Activated CD4-positive, alpha-beta memory T cell treated with anti-CD3 and anti-CD28 coated beads for 36 hours (primary cell): Measurements from ENCODE around the gene NUDT2. TPM values are rescaled to one million over a fixed set of nuclear protein-coding genes. Genes with fewer than 3 reads are reported as not detected.
"Not testable (repeated sequence)": the region's sequence is repeated elsewhere in the genome, so short reads cannot be mapped to it uniquely, and the experiment has no call there.

ENCODE experiments used
- CTCF ChIA-PET: fragments of 350-600 bp; sonication (Branson Sonifier 250); formaldehyde crosslinking; loops from one replicate; lab custom pipeline; 2021; ENCODE audit warnings: antibody characterized with exemption, inconsistent platforms; lab: Charles Lee
- POLR2A ChIA-PET: fragments of 350-600 bp; sonication (Branson Sonifier 250); formaldehyde crosslinking; loops from one replicate; lab custom pipeline; 2021; ENCODE audit warnings: antibody characterized with exemption; lab: Charles Lee
- DNase-seq: peaks from one replicate; pipeline ENCODE4 v3.0.0-alpha.2; 2020
- H3K27ac Mint-ChIP-seq: one replicate; pipeline ENCODE4 v1.8.0; 2021; ENCODE audit warnings: mixed read lengths
- H3K27me3 Mint-ChIP-seq: one replicate; pipeline ENCODE4 v1.8.0; 2021; ENCODE audit warnings: mixed read lengths
- H3K36me3 Mint-ChIP-seq: one replicate; pipeline ENCODE4 v1.8.0; 2021; ENCODE audit warnings: mixed read lengths
- H3K4me1 Mint-ChIP-seq: one replicate; pipeline ENCODE4 v1.8.0; 2021; ENCODE audit warnings: low read depth, mixed read lengths
- H3K4me3 Mint-ChIP-seq: one replicate; pipeline ENCODE4 v1.8.0; 2021; ENCODE audit warnings: mild to moderate bottlenecking, mixed read lengths
- H3K9me3 Mint-ChIP-seq: one replicate; pipeline ENCODE4 v1.8.0; 2021; ENCODE audit warnings: mixed read lengths
- intact Hi-C: fragments of 100-400 bp; cut with micrococcal nuclease; formaldehyde crosslinking; loops from one replicate; pipeline ENCODE4 v1.15.1; 2023
- total RNA-seq, 2 experiments: library from RNA; stranded (reverse); gene quantifications; one replicate each; pipeline ENCODE4 v1.2.3, GENCODE V29; 2021

NUDT2 gene
- total RNA-seq, 2 experiments from 2014 or later, result 42.4 to 43.3 TPM

DNA sequence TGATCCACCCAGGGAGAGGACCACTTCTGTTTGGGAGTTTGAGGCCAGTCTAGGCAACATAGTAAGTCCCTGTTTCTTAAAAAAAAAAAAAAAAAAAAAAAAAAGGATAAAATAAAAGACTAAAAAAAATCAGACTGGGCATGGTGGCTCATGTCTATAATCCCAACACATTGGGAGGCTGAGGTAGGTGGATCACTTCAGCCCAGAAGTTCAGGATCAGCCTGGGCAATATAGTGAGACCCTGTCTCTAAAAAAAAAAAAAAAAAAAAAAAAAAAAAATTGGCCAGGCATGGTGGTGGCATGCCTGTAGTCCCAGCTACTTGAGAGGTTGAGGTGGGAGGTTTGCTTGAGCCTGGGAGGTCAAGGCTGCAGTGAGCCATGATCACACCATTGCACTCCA lies 8.7 kb downstream of the NUDT2 start:
- H3K27me3 Mint-ChIP-seq, POLR2A ChIA-PET, DNase-seq, intact Hi-C loops, H3K27ac Mint-ChIP-seq, CTCF ChIA-PET, H3K9me3 Mint-ChIP-seq, H3K4me3 Mint-ChIP-seq: not testable (repeated sequence)
- peaks cover 17% of the 10 kb centered on the region for H3K4me1 Mint-ChIP-seq
- peaks cover 24% of the 10 kb centered on the region for H3K36me3 Mint-ChIP-seq

DNA sequence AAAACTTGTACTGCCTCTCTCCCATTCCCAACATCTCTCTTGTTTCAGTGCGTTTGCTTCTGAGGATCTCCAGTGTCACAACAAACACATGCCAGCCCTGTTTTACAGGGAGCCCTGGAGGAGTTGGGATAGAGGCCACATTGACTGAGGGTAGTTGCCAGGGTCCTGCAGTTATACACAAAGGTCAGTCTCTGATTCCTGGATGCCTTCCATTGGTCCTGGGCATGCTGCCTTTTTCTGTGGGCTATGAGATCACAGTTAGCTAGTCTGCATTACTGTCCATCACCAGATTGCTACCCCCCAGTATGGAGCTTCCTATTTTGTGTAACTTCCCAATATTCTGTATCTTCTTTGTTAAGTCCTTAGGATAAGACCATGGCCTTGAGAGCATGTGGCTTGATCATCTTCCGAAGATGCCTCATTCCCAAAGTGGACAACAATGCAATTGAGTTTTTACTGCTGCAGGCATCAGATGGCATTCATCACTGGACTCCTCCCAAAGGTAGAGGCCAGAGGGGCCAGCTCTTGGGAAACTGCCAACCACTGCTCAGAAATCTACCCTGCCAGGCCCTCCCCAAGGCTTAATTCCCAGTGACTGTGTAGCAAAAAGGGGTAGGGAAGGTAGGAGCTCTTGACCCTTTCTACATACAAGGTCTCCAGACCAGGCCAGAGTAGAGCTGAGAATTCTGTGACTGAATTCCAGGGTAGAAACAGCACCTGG lies 9.5 kb downstream of the NUDT2 start:
- Mint-ChIP-seq H3K4me3 (no peak overlapping the region), H3K4me1 (peaks cover 16% of the 10 kb centered on the region), H3K36me3 (peaks cover 32% of the 10 kb centered on the region), H3K27ac (no peak overlapping the region), H3K9me3 (no peaks in the 10 kb centered on the region), H3K27me3 (no peaks in the 10 kb centered on the region)
- POLR2A ChIA-PET, result interaction anchor here (0.7 kb wide), 1 partner anchor 180 kb away, joined by 3 read pairs; no protein-coding TSS in a partner anchor
- CTCF ChIA-PET, result no interaction called here
- DNase-seq, result no peak
- intact Hi-C loops, result no loop called here

- intact Hi-C loops, result no loop called here
- no peak overlapping the region for H3K4me3 Mint-ChIP-seq
- H3K27ac Mint-ChIP-seq, result no peak overlapping the region
- no peaks in the 10 kb centered on the region for H3K4me1 Mint-ChIP-seq
- H3K27me3 Mint-ChIP-seq, result no peaks in the 10 kb centered on the region
- H3K9me3 Mint-ChIP-seq, result no peaks in the 10 kb centered on the region
- peaks cover 36% of the 10 kb centered on the region for H3K36me3 Mint-ChIP-seq
- ChIA-PET CTCF (interaction anchor here (1.3 kb wide), 1 partner anchor 62 kb away, joined by 3 read pairs; no protein-coding TSS in a partner anchor), POLR2A (no interaction called here)
- DNase-seq, result no peak
Measured at GRCh38 chr9:34341659-34342295, 12.4 kb downstream of the NUDT2 start.

GRCh38 chr9:34343090-34343489 lies 13.7 kb downstream of the NUDT2 start:
- ChIA-PET CTCF (no interaction called here), POLR2A (no interaction called here)
- intact Hi-C loops, result no loop called here
- Mint-ChIP-seq H3K27ac (no peak overlapping the region), H3K9me3 (no peaks in the 10 kb centered on the region), H3K36me3 (peaks cover 34% of the 10 kb centered on the region), H3K4me1 (no peaks in the 10 kb centered on the region), H3K27me3 (no peaks in the 10 kb centered on the region), H3K4me3 (no peak overlapping the region)
- no peak for DNase-seq

DNA sequence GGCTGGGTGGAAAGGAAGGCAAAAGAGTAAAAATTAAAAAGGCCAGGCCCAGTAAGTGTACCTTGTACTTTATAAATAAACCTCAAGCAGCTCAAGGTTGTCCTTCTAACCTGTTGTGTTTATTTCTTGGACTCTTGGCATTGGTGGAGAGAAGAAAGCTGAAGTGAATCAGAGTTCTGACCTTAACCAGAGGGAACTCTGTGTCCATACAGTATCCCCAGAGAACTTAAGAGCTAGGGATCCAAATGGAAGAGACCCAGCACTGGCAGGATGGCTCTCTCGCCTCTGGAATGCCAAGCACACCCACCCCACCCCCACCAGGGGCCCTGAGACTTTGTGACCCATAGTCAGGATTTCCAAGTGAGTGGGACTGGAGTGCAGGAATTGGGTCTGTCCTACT lies 14.2 kb downstream of the NUDT2 start:
- H3K27ac Mint-ChIP-seq, result no peak overlapping the region
- no peaks in the 10 kb centered on the region for H3K27me3 Mint-ChIP-seq
- H3K36me3 Mint-ChIP-seq, result peaks cover 34% of the 10 kb centered on the region
- CTCF ChIA-PET, result no interaction called here
- H3K4me1 Mint-ChIP-seq, result no peaks in the 10 kb centered on the region
- H3K9me3 Mint-ChIP-seq, result no peaks in the 10 kb centered on the region
- DNase-seq, result no peak
- H3K4me3 Mint-ChIP-seq, result no peak overlapping the region
- POLR2A ChIA-PET, result no interaction called here
- intact Hi-C loops, result no loop called here

- H3K9me3 Mint-ChIP-seq, result no peaks in the 10 kb centered on the region
- intact Hi-C loops, result no loop called here
- no peak for DNase-seq
- no peaks in the 10 kb centered on the region for H3K27me3 Mint-ChIP-seq
- H3K27ac Mint-ChIP-seq, result no peak overlapping the region
- H3K36me3 Mint-ChIP-seq, result peaks cover 20% of the 10 kb centered on the region
- CTCF ChIA-PET, result interaction anchor here (0.8 kb wide), 1 partner anchor 30 kb away, joined by 3 read pairs; the partner anchor contains the start of gene MYORG
- POLR2A ChIA-PET, result no interaction called here
- H3K4me1 Mint-ChIP-seq, result no peaks in the 10 kb centered on the region
- no peak overlapping the region for H3K4me3 Mint-ChIP-seq
Measured at GRCh38 chr9:34346873-34347799, 17.8 kb downstream of the NUDT2 start.

GRCh38 chr9:34347800-34348158 lies 18.4 kb downstream of the NUDT2 start:
- H3K4me3 Mint-ChIP-seq, result no peak overlapping the region
- DNase-seq, result no peak
- H3K4me1 Mint-ChIP-seq, result no peaks in the 10 kb centered on the region
- ChIA-PET CTCF (interaction anchor here (0.8 kb wide), 1 partner anchor 29 kb away, joined by 3 read pairs; the partner anchor contains the start of gene MYORG), POLR2A (no interaction called here)
- no peaks in the 10 kb centered on the region for H3K9me3 Mint-ChIP-seq
- no peaks in the 10 kb centered on the region for H3K27me3 Mint-ChIP-seq
- peaks cover 18% of the 10 kb centered on the region for H3K36me3 Mint-ChIP-seq
- no peak overlapping the region for H3K27ac Mint-ChIP-seq
- intact Hi-C loops, result no loop called here

- no peaks in the 10 kb centered on the region for H3K9me3 Mint-ChIP-seq
- intact Hi-C loops, result no loop called here
- H3K36me3 Mint-ChIP-seq, result peaks cover 11% of the 10 kb centered on the region
- H3K4me1 Mint-ChIP-seq, result no peaks in the 10 kb centered on the region
- no peak for DNase-seq
- no peak overlapping the region for H3K27ac Mint-ChIP-seq
- H3K4me3 Mint-ChIP-seq, result no peak overlapping the region
- no peaks in the 10 kb centered on the region for H3K27me3 Mint-ChIP-seq
- POLR2A ChIA-PET, result no interaction called here
- CTCF ChIA-PET, result no interaction called here
Measured at GRCh38 chr9:34349324-34349723, 20.0 kb downstream of the NUDT2 start.

GRCh38 chr9:34352122-34352652 lies 22.8 kb downstream of the NUDT2 start:
- intact Hi-C loops, DNase-seq, H3K4me1 Mint-ChIP-seq, H3K27me3 Mint-ChIP-seq, H3K4me3 Mint-ChIP-seq, H3K27ac Mint-ChIP-seq, POLR2A ChIA-PET, CTCF ChIA-PET: not testable (repeated sequence)
- Mint-ChIP-seq H3K36me3 (peaks cover 23% of the 10 kb centered on the region), H3K9me3 (peaks cover 20% of the 10 kb centered on the region)

GRCh38 chr9:34352957-34353356 lies 23.6 kb downstream of the NUDT2 start:
- H3K27ac Mint-ChIP-seq, POLR2A ChIA-PET, H3K4me3 Mint-ChIP-seq, CTCF ChIA-PET, H3K27me3 Mint-ChIP-seq, intact Hi-C loops, H3K4me1 Mint-ChIP-seq, DNase-seq: not testable (repeated sequence)
- Mint-ChIP-seq H3K36me3 (peaks cover 23% of the 10 kb centered on the region), H3K9me3 (peaks cover 20% of the 10 kb centered on the region)

- intact Hi-C loops, result no loop called here
- Mint-ChIP-seq H3K36me3 (peaks cover 1% of the 10 kb centered on the region), H3K4me1 (peaks cover 4% of the 10 kb centered on the region), H3K27me3 (no peaks in the 10 kb centered on the region), H3K9me3 (no peaks in the 10 kb centered on the region), H3K4me3 (no peak overlapping the region), H3K27ac (no peak overlapping the region)
- ChIA-PET CTCF (no interaction called here), POLR2A (no interaction called here)
- DNase-seq, result no peak
Measured at GRCh38 chr9:34362614-34363214, 33.3 kb downstream of the NUDT2 start.
